ENCODE results near the gene SSNA1. TPM values are rescaled to one million over a fixed set of nuclear protein-coding genes. Genes with fewer than 3 reads are reported as not detected.

Gene SSNA1
- total and polyA plus RNA-seq, 9 of the 15 experiments (the other 6 are each of a cell fraction or from before 2014, with no cell fraction given), result 1.9 to 130 (median 57.1) TPM

DNA sequence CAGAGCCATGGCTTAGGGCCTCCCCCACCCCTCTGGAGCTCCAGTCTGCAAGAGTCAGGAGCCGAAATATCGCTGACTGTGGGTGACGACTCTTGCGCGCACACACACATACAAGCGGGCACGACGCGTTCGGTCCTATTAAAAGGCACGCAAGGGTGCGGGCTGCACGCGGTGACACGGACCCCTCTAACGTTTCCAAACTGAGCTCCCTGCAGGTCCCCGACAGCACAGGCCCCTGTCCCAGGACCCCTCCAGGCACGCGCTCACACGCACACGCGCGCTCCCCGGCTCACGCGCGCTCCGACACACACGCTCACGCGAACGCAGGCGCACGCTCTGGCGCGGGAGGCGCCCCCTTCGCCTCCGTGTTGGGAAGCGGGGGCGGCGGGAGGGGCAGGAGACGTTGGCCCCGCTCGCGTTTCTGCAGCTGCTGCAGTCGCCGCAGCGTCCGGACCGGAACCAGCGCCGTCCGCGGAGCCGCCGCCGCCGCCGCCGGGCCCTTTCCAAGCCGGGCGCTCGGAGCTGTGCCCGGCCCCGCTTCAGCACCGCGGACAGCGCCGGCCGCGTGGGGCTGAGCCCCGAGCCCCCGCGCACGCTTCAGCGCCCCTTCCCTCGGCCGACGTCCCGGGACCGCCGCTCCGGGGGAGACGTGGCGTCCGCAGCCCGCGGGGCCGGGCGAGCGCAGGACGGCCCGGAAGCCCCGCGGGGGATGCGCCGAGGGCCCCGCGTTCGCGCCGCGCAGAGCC lies 49.6 kb upstream of the SSNA1 start, which contains the start of gene GRIN1 (continued):
- TF ChIP-seq, protein P1, sequence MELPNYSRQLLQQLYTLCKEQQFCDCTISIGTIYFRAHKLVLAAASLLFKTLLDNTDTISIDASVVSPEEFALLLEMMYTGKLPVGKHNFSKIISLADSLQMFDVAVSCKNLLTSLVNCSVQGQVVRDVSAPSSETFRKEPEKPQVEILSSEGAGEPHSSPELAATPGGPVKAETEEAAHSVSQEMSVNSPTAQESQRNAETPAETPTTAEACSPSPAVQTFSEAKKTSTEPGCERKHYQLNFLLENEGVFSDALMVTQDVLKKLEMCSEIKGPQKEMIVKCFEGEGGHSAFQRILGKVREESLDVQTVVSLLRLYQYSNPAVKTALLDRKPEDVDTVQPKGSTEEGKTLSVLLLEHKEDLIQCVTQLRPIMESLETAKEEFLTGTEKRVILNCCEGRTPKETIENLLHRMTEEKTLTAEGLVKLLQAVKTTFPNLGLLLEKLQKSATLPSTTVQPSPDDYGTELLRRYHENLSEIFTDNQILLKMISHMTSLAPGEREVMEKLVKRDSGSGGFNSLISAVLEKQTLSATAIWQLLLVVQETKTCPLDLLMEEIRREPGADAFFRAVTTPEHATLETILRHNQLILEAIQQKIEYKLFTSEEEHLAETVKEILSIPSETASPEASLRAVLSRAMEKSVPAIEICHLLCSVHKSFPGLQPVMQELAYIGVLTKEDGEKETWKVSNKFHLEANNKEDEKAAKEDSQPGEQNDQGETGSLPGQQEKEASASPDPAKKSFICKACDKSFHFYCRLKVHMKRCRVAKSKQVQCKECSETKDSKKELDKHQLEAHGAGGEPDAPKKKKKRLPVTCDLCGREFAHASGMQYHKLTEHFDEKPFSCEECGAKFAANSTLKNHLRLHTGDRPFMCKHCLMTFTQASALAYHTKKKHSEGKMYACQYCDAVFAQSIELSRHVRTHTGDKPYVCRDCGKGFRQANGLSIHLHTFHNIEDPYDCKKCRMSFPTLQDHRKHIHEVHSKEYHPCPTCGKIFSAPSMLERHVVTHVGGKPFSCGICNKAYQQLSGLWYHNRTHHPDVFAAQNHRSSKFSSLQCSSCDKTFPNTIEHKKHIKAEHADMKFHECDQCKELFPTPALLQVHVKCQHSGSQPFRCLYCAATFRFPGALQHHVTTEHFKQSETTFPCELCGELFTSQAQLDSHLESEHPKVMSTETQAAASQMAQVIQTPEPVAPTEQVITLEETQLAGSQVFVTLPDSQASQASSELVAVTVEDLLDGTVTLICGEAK (IDR thresholded peaks at IDR 0.05), result no peak
- TF ChIP-seq, protein P1 (CRISPR knock-in tag; IDR thresholded peaks at IDR 0.05), result no peak
- TF ChIP-seq FOXM1 (IDR thresholded peaks at IDR 0.05; ENCODE audit: low read depth) (no peak), FOXM1 (CRISPR knock-in tag; IDR thresholded peaks at IDR 0.05; ENCODE audit: low read depth) (0 out of 2 replicates have a peak, but pooled peaks have one; percentile 48), KAT2B (IDR thresholded peaks at IDR 0.05; ENCODE audit: low read depth, low read length) (no peak), U2AF2 (optimal IDR thresholded peaks at IDR 0.05; ENCODE audit: low read depth, low read length) (no peak), ZHX1 (conservative IDR thresholded peaks at IDR 0.05; ENCODE audit: low read length) (no peak), CREM (IDR thresholded peaks at IDR 0.05; ENCODE audit: low read depth) (peak; percentile 56; the same call in 1 of the 2 replicates), SMARCE1 (IDR thresholded peaks at IDR 0.05) (no peak), ARID2 (IDR thresholded peaks at IDR 0.05) (no peak), NCOA1 (IDR thresholded peaks at IDR 0.05; ENCODE audit: low read depth) (no peak), CTBP1 (IDR thresholded peaks at IDR 0.05; ENCODE audit: borderline replicate concordance) (no peak), MAFF (IDR thresholded peaks at IDR 0.05; ENCODE audit: low read length) (no peak), MAFK (IDR thresholded peaks at IDR 0.05; ENCODE audit: low read length) (no peak), TAL1 (IDR thresholded peaks at IDR 0.05) (no peak)
- TF ChIP-seq, protein P2, sequence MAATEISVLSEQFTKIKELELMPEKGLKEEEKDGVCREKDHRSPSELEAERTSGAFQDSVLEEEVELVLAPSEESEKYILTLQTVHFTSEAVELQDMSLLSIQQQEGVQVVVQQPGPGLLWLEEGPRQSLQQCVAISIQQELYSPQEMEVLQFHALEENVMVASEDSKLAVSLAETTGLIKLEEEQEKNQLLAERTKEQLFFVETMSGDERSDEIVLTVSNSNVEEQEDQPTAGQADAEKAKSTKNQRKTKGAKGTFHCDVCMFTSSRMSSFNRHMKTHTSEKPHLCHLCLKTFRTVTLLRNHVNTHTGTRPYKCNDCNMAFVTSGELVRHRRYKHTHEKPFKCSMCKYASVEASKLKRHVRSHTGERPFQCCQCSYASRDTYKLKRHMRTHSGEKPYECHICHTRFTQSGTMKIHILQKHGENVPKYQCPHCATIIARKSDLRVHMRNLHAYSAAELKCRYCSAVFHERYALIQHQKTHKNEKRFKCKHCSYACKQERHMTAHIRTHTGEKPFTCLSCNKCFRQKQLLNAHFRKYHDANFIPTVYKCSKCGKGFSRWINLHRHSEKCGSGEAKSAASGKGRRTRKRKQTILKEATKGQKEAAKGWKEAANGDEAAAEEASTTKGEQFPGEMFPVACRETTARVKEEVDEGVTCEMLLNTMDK (IDR thresholded peaks at IDR 0.05; ENCODE audit: borderline replicate concordance, insufficient read depth, low read depth, low read length, poor library complexity, severe bottlenecking), result no peak
